GM23338 (cell line): ENCODE data around the gene SELENON. TPM values are rescaled to one million over a fixed set of nuclear protein-coding genes. Genes with fewer than 3 reads are reported as not detected.

Experiments
- ATAC-seq: fragments of 200-7000 bp; cut with Tn5 transposase; 3 replicates; pipeline ENCODE4 v1.9.1; 2020
- DNase-seq: peaks from one replicate; pipeline ENCODE4 v3.0.0-alpha.2; 2015; ENCODE audit warnings: low spot score
- H2AFZ ChIP-seq: fragments of 200-600 bp; sonication (generic); 2 replicates; pipeline ENCODE4 v1.8.0; 2016; ENCODE audit warnings: antibody characterized with exemption, mild to moderate bottlenecking, moderate library complexity
- H3F3A ChIP-seq: fragments of 200-600 bp; sonication (generic); replicated peaks from 2 replicates; pipeline ENCODE4 v1.8.0; 2017; ENCODE audit warnings: antibody characterized with exemption, mixed run types, low read depth
- H3K27ac ChIP-seq: fragments of 200-600 bp; sonication (generic); 2 replicates; pipeline ENCODE4 v1.6.1; 2016; ENCODE audit warnings: low read depth
- H3K27me3 ChIP-seq: fragments of 200-600 bp; sonication (generic); 2 replicates; pipeline ENCODE4 v1.8.0; 2016; ENCODE audit warnings: mild to moderate bottlenecking, mixed run types, moderate library complexity; ENCODE audit not compliant: insufficient read depth
- H3K36me3 ChIP-seq: fragments of 200-600 bp; sonication (generic); 2 replicates; pipeline ENCODE4 v1.8.0; 2016; ENCODE audit warnings: mild to moderate bottlenecking; ENCODE audit not compliant: insufficient read depth
- H3K4me1 ChIP-seq: fragments of 200-600 bp; sonication (generic); 2 replicates; pipeline ENCODE4 v1.8.0; 2016; ENCODE audit warnings: mild to moderate bottlenecking, moderate library complexity; ENCODE audit not compliant: insufficient read depth
- H3K4me2 ChIP-seq: fragments of 200-600 bp; sonication (generic); 2 replicates; pipeline ENCODE4 v1.7.1; 2017; ENCODE audit warnings: mixed run types
- H3K4me3 ChIP-seq: fragments of 200-600 bp; sonication (generic); 2 replicates; pipeline ENCODE4 v1.6.1; 2016; ENCODE audit warnings: mixed run types
- H3K79me2 ChIP-seq: fragments of 200-600 bp; sonication (generic); replicated peaks from 2 replicates; pipeline ENCODE4 v1.8.0; 2017; ENCODE audit warnings: mild to moderate bottlenecking; ENCODE audit not compliant: insufficient read depth
- H3K9me2 ChIP-seq: fragments of 200-600 bp; sonication (generic); 2 replicates; pipeline ENCODE4 v1.8.0; 2017; ENCODE audit not compliant: insufficient read depth
- H4K20me1 ChIP-seq: fragments of 200-600 bp; sonication (generic); replicated peaks from 2 replicates; pipeline ENCODE4 v1.8.0; 2017; ENCODE audit warnings: mild to moderate bottlenecking; ENCODE audit not compliant: insufficient read depth
- H3K27ac Mint-ChIP-seq: 2 replicates; pipeline ENCODE4 v1.8.0; 2020; ENCODE audit warnings: inconsistent platforms, mild to moderate bottlenecking, moderate library complexity, mixed read lengths
- H3K27me3 Mint-ChIP-seq: 3 replicates; pipeline ENCODE4 v1.8.0; 2022; ENCODE audit warnings: low read depth, mild to moderate bottlenecking, moderate library complexity, mixed read lengths, inconsistent platforms; ENCODE audit not compliant: insufficient read depth, poor library complexity
- H3K36me3 Mint-ChIP-seq: 3 replicates; pipeline ENCODE4 v1.8.0; 2021; ENCODE audit warnings: low read depth, mild to moderate bottlenecking, inconsistent platforms, moderate library complexity, mixed read lengths
- H3K4me1 Mint-ChIP-seq: 3 replicates; pipeline ENCODE4 v1.8.0; 2020; ENCODE audit warnings: mild to moderate bottlenecking, inconsistent platforms, mixed read lengths
- H3K4me3 Mint-ChIP-seq: 3 replicates; pipeline ENCODE4 v1.8.0; 2021; ENCODE audit warnings: moderate library complexity, mild to moderate bottlenecking, inconsistent platforms, mixed read lengths
- H3K9me3 Mint-ChIP-seq: 3 replicates; pipeline ENCODE4 v1.8.0; 2020; ENCODE audit warnings: moderate library complexity, mild to moderate bottlenecking, inconsistent platforms, mixed read lengths
- CREB1 ChIP-seq: fragments of 250-450 bp; sonication (Bioruptor Pico); IDR thresholded peaks from 2 replicates; pipeline ENCODE4 v1.5.0; 2020; ENCODE audit warnings: low read depth, mild to moderate bottlenecking, moderate library complexity
- CTCF ChIP-seq, 2 experiments: fragments of 200-600 bp in 1 of 2; sonication (generic) in 1 of 2; conservative IDR thresholded peaks; 2 replicates each; pipeline versions ENCODE4 v1.5.1 to v1.6.1; 2016 to 2017; ENCODE audit warnings: antibody characterized with exemption in 2 of 2, low read depth in 2 of 2, mild to moderate bottlenecking in 2 of 2, moderate library complexity in 1 of 2
- ETS1 ChIP-seq: IDR thresholded peaks from 2 replicates; pipeline ENCODE4 v1.6.1; 2016; ENCODE audit warnings: antibody characterized with exemption
- EZH2phosphoT487 ChIP-seq: fragments of 200-600 bp; sonication (generic); IDR thresholded peaks from one replicate; pipeline ENCODE4 v1.8.1; 2018; ENCODE audit warnings: antibody characterized with exemption; ENCODE audit not compliant: unreplicated experiment
- NANOG ChIP-seq: IDR thresholded peaks from 2 replicates; pipeline ENCODE4 v1.6.1; 2016; ENCODE audit warnings: antibody characterized with exemption, borderline replicate concordance
- POLR2AphosphoS5 ChIP-seq: IDR thresholded peaks from 2 replicates; pipeline ENCODE4 v1.6.1; 2016; ENCODE audit warnings: antibody characterized with exemption, low read depth
- REST ChIP-seq: IDR thresholded peaks from one replicate; pipeline ENCODE4 v1.6.1; 2018; ENCODE audit warnings: antibody characterized with exemption; ENCODE audit not compliant: unreplicated experiment
- STAT1 ChIP-seq: IDR thresholded peaks from one replicate; pipeline ENCODE4 v1.6.1; 2016; ENCODE audit warnings: antibody characterized with exemption; ENCODE audit not compliant: unreplicated experiment
- polyA plus RNA-seq: library from polyadenylated mRNA; unstranded; fragments of >200 nt; fragmentation: Nextera tagmentation; extraction: Ambion mirVana; gene quantifications from 2 replicates; pipeline ENCODE4 v1.2.1, GENCODE V29; 2016
- total RNA-seq: library from RNA; depleted of rRNA; stranded (reverse); fragments of >200 nt; shearing (Covaris generic); gene quantifications from 2 replicates; pipeline ENCODE4 v1.2.3, GENCODE V29; 2014

Gene SELENON
- total and polyA plus RNA-seq, 2 experiments from 2014 or later = 17.9 to 93.2 TPM

- TF ChIP-seq REST (no peak), NANOG (no peak), ETS1 (no peak), EZH2phosphoT487 (no peak), CREB1 (no peak), POLR2AphosphoS5 (no peak), STAT1 (no peak)
These were observed 12.9 kb upstream of the SELENON start (continued) for GRCh38 chr1:25786887-25787759.

GRCh38 chr1:25787760-25788166, 12.2 kb upstream of the SELENON start:
- H3K4me1 Mint-ChIP-seq = peaks cover 14% of the 10 kb centered on the region
- no peaks in the 10 kb centered on the region for H3K79me2 ChIP-seq
- H3K4me3 Mint-ChIP-seq = no peak overlapping the region
- no peaks in the 10 kb centered on the region for H3K36me3 Mint-ChIP-seq
- H3K9me3 Mint-ChIP-seq = no peaks in the 10 kb centered on the region
- H3K36me3 ChIP-seq = no peaks in the 10 kb centered on the region
- H3K4me3 ChIP-seq = no peak overlapping the region
- H3K9me2 ChIP-seq = no peaks in the 10 kb centered on the region
- no peak overlapping the region for H3K27ac ChIP-seq
- no peak overlapping the region for H3K27ac Mint-ChIP-seq
- H3K4me1 ChIP-seq = 0 out of 2 replicates have a peak, but pooled peaks cover 4% of the 10 kb centered on the region
- no peaks in the 10 kb centered on the region for H3K27me3 ChIP-seq
- H2AFZ ChIP-seq = no peak overlapping the region
- TF ChIP-seq NANOG = no peak
- TF ChIP-seq CTCF (conservative IDR thresholded peaks at IDR 0.05; ENCODE audit: low read depth in 2 of 2) = no peak
- DNase-seq (no peak), ATAC-seq (no peak)
- no peaks in the 10 kb centered on the region; the same call in 1 of the 2 replicates for H4K20me1 ChIP-seq
- no peak overlapping the region for H3K4me2 ChIP-seq
- no peaks in the 10 kb centered on the region for H3F3A ChIP-seq
- H3K27me3 Mint-ChIP-seq = peaks cover 6% of the 10 kb centered on the region
